ENCODE measurements around the gene ADCY9. TPM values are rescaled to one million over a fixed set of nuclear protein-coding genes. Genes with fewer than 3 reads are reported as not detected.
A peak's percentile ranks its signal among the peaks of the same experiment; 100 is the strongest.

The ADCY9 gene
- polyA plus RNA-seq, 2 of the 4 experiments (the other 2 are of a cell fraction) = 6.2 to 7.6 TPM

- Histone ChIP-seq H3K4me1 (peaks cover 10% of the 10 kb centered on the region), H3K27ac (peak overlapping the region; percentile 54 to 83; a peak in 5 of 6 replicates), H3K9me3 (no peaks in the 10 kb centered on the region), H3K4me3 (peak overlapping the region; percentile 46), H3K4me2 (peak overlapping the region; percentile 95)
- WGBS (ENCODE audit: missing lambda C conversion rate) = 16% methylated on average over 27 of the region's 43 CpGs
- ChIA-PET POLR2A (interaction anchor here (0.5 kb wide), 1 partner anchor 249 kb away, joined by 3 read pairs; no protein-coding TSS in a partner anchor), CTCF (interaction anchor here (0.5 to 3.9 kb wide), 48 partner anchors 8 to 850 kb away, joined by 3 to 47 read pairs (median 4); partner anchors contain the start of gene CREBBP)
- TF ChIP-seq RAD21 (conservative IDR thresholded peaks at IDR 0.05 in 1 of 2, IDR thresholded peaks at IDR 0.05 in 1 of 2) = peak; percentile 62 to 72
- TF ChIP-seq KDM5A (IDR thresholded peaks at IDR 0.05) = no peak
- peak; percentile 72 for TF ChIP-seq SMC3 (IDR thresholded peaks at IDR 0.05)
- TF ChIP-seq CTCF (IDR thresholded peaks at IDR 0.05) = peak; percentile 93
- FAIRE-seq (no peak), DNase-seq (ENCODE audit: low read depth in 1 of 2, low spot score in 1 of 2) (peak; percentile 56 to 86), ATAC-seq (peak; percentile 93 to 95)
These were observed 177.2 kb downstream of the ADCY9 start for GRCh38 chr16:3938843-3939624.

DNA sequence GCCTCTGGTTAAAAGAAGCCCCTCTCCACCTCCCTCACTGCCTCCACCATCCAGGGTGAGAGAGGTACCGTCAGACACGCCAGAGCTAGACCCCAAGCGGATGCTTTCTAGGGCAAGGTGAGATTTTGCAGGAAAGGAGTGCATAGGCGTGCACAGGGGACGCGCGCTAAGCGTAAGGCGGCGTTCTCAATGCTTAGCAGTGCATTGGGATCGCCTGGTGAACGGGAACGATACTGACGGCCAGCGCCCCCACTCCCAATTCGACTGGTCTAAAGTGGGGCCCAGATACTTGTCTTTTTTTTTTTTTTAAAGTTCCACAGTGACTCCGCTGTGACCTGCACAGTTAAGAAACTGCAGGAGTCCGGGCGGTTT is 177.8 kb downstream of the ADCY9 start:
- no peaks in the 10 kb centered on the region for H3K9me3 ChIP-seq
- no peak for TF ChIP-seq HDAC2 (IDR thresholded peaks at IDR 0.05)
- TF ChIP-seq CBX8 (IDR thresholded peaks at IDR 0.05) = no peak
- TF ChIP-seq TP53 (CRISPR knock-in tag; IDR thresholded peaks at IDR 0.05) = no peak
- FAIRE-seq (no peak), ATAC-seq (peak in 1 of 2 experiments; percentile 9; a peak in 3 of 6 replicates), DNase-seq (ENCODE audit: low read depth in 1 of 2, low spot score in 1 of 2) (no peak)
- H3K4me2 ChIP-seq = peak overlapping the region; percentile 95
- H3K27ac ChIP-seq = peak overlapping the region in 1 of 2 experiments; percentile 83; a peak in 2 of 6 replicates
- peaks cover 10% of the 10 kb centered on the region for H3K4me1 ChIP-seq
- 77% methylated on average over 19 of the region's 19 CpGs for WGBS (ENCODE audit: missing lambda C conversion rate)
- H3K4me3 ChIP-seq = peak overlapping the region; percentile 46
- ChIA-PET POLR2A (no interaction called here), CTCF (interaction anchor here (0.5 to 3.9 kb wide), 37 partner anchors 9 to 850 kb away, joined by 3 to 47 read pairs (median 5); partner anchors contain the start of gene CREBBP)

GRCh38 chr16:3937066-3937875 is 179.0 kb downstream of the ADCY9 start:
- FAIRE-seq = no peak

GRCh38 chr16:3935921-3936320 is 180.3 kb downstream of the ADCY9 start:
- H3K4me2 ChIP-seq = no peak overlapping the region
- no peak for ATAC-seq
- ChIA-PET POLR2A (no interaction called here), CTCF (no interaction called here)
- 95% methylated on average over 4 of the region's 4 CpGs for WGBS (ENCODE audit: missing lambda C conversion rate)
- H3K27ac ChIP-seq = no peak overlapping the region
- no peak for DNase-seq (ENCODE audit: low read depth in 1 of 2, low spot score in 1 of 2)
- peaks cover 10% of the 10 kb centered on the region for H3K4me1 ChIP-seq
- no peak for FAIRE-seq
- H3K9me3 ChIP-seq = no peaks in the 10 kb centered on the region
- H3K4me3 ChIP-seq = no peak overlapping the region
- no peak for TF ChIP-seq RFX5 (IDR thresholded peaks at IDR 0.05)
- TF ChIP-seq CHD2 (IDR thresholded peaks at IDR 0.05; ENCODE audit: low read length, partially characterized antibody) = no peak
- no peak for TF ChIP-seq NPAS2 (CRISPR knock-in tag; IDR thresholded peaks at IDR 0.05; ENCODE audit: borderline replicate concordance)
- TF ChIP-seq MYC (IDR thresholded peaks at IDR 0.05; ENCODE audit: borderline replicate concordance, low read length) = no peak
- no peak for TF ChIP-seq HOXB5 (CRISPR knock-in tag; IDR thresholded peaks at IDR 0.05)
- no peak for TF ChIP-seq MAZ (IDR thresholded peaks at IDR 0.05; ENCODE audit: borderline replicate concordance, low read depth, low read length)
- no peak for TF ChIP-seq EP300 (IDR thresholded peaks at IDR 0.05)
- no peak for TF ChIP-seq ZNF302 (CRISPR knock-in tag; IDR thresholded peaks at IDR 0.05)
- TF ChIP-seq TP53 (CRISPR knock-in tag; IDR thresholded peaks at IDR 0.05) = no peak
- no peak for TF ChIP-seq TFCP2L1 (CRISPR knock-in tag; IDR thresholded peaks at IDR 0.05)
- TF ChIP-seq JUNB (IDR thresholded peaks at IDR 0.05) = no peak

More at GRCh38 chr16:3937066-3937875, 179.0 kb downstream of the ADCY9 start:
- no peak overlapping the region for H3K4me2 ChIP-seq
- TF ChIP-seq SREBF2 (IDR thresholded peaks at IDR 0.05) (no peak), NR3C1 (IDR thresholded peaks at IDR 0.05) (no peak), CHD4 (IDR thresholded peaks at IDR 0.05; ENCODE audit: borderline replicate concordance) (no peak), NFE2L2 (conservative IDR thresholded peaks at IDR 0.05; ENCODE audit: low read length) (no peak)
- H3K27ac ChIP-seq = no peak overlapping the region
- H3K4me3 ChIP-seq = no peak overlapping the region
- H3K4me1 ChIP-seq = peaks cover 10% of the 10 kb centered on the region
- H3K9me3 ChIP-seq = no peaks in the 10 kb centered on the region
- ATAC-seq (no peak), DNase-seq (ENCODE audit: low read depth in 1 of 2, low spot score in 1 of 2) (no peak)
- ChIA-PET POLR2A (interaction anchor here (0.6 kb wide), 1 partner anchor 314 kb away, joined by 3 read pairs; no protein-coding TSS in a partner anchor), CTCF (interaction anchor here (0.7 to 3.1 kb wide), 9 partner anchors 11 to 240 kb away, joined by 3 to 24 read pairs (median 3); no protein-coding TSS in a partner anchor)
- WGBS (ENCODE audit: missing lambda C conversion rate) = 89% methylated on average over 13 of the region's 13 CpGs

Data from A549 (cell line).